BE2C (cell line): ENCODE data around the gene SLC9A3.

Source experiments
- DNase-seq: peaks from one replicate; pipeline ENCODE4 v3.0.0-alpha.2; 2020
- H3K27me3 ChIP-seq: fragments of 250-450 bp; sonication (Bioruptor Pico); 2 replicates; pipeline ENCODE4 v1.5.1; 2020; ENCODE audit warnings: mild to moderate bottlenecking
- H3K36me3 ChIP-seq: fragments of 250-450 bp; sonication (Bioruptor Pico); 2 replicates; pipeline ENCODE4 v1.5.1; 2020; ENCODE audit warnings: mild to moderate bottlenecking
- H3K4me1 ChIP-seq: fragments of 250-450 bp; sonication (Bioruptor Pico); 2 replicates; pipeline ENCODE4 v1.5.1; 2020
- H3K4me3 ChIP-seq: 2 replicates; pipeline ENCODE4 v1.5.1; 2011; ENCODE audit warnings: low read depth, low read length
- H3K9me3 ChIP-seq: fragments of 250-450 bp; sonication (Bioruptor Pico); 2 replicates; pipeline ENCODE4 v1.5.1; 2020
- CTCF ChIP-seq: IDR thresholded peaks from 2 replicates; pipeline ENCODE4 v1.5.1; 2012; ENCODE audit warnings: mild to moderate bottlenecking, low read depth, low read length

The SLC9A3 gene

DNA sequence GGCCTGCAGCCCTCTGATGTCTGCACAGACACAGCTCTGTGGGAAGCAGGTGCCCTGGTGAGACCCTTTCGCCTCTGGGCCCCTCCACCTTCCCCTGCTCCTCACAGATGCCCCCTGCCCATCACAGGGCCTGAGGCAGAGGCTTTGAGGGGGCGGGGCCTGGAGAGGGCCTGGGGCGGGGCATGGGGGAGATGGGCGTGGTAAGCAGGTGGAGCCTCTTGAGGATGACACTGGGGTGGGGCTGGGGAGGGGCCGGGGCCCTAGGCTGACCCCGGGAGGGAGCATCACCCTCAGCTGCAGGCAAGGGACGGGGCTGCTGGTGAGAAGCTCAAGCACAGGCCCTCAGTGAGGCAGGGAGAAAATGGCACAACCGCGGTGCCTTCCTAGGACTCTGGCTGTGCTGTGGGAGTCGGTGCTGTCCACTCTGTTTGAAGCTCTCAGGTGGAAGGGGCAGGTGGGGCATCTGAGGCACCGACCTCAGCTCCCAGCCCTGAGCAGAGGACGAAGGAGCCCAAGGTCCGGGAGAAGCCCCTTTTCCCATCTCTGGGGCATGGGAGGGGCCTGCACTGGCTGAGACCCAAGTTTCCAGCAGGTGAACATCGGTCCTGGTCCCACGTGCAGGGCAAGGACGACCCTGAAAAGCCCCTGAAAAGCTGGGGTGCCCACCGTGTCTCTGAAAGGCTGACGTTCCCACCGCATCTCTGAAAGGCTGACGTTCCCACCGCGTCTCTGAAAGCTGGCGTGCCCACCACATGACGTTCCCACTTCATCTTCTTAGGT is 17.5 kb upstream of the SLC9A3 start:
- peak; percentile 11 for DNase-seq
- no peak for TF ChIP-seq CTCF
- H3K4me1 ChIP-seq: no peaks in the 10 kb centered on the region
- H3K9me3 ChIP-seq: no peaks in the 10 kb centered on the region
- H3K36me3 ChIP-seq: no peaks in the 10 kb centered on the region
- H3K27me3 ChIP-seq: no peaks in the 10 kb centered on the region
- no peak overlapping the region for H3K4me3 ChIP-seq

DNA sequence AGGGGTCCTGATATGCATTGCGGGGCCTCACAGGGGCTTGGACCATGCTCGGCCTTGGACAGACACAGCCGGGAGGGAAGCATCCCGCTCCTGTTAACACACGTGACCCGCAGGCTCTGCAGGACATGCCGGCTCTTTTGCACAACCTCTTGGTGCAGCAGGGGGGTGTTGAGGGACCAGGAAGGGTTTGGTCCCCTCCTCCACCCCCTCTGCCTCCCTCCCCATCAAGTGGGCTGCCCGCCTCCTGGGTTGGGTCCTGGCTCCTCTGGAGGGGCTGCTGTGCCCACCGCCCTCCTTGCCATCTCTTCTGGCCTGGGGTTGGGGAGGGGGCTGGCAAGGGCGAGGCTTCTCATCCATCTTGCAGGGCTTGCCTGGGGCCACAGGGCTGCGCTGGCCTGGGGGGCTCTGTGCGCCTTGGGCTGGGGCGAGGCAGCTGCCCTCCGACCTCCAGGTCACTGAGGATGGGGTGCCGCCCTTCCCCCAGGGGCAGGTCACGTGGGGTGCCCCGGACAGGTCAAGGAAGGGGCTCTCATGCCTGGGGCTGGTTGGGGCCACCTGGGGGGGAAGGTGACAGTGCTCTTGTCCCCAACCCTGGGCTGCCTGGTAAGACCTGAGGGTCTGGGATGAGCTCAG is 16.8 kb upstream of the SLC9A3 start:
- no peaks in the 10 kb centered on the region for H3K4me1 ChIP-seq
- no peak overlapping the region for H3K4me3 ChIP-seq
- no peak for TF ChIP-seq CTCF
- H3K36me3 ChIP-seq: no peaks in the 10 kb centered on the region
- DNase-seq: peak; percentile 21
- no peaks in the 10 kb centered on the region for H3K9me3 ChIP-seq
- no peaks in the 10 kb centered on the region for H3K27me3 ChIP-seq

DNA sequence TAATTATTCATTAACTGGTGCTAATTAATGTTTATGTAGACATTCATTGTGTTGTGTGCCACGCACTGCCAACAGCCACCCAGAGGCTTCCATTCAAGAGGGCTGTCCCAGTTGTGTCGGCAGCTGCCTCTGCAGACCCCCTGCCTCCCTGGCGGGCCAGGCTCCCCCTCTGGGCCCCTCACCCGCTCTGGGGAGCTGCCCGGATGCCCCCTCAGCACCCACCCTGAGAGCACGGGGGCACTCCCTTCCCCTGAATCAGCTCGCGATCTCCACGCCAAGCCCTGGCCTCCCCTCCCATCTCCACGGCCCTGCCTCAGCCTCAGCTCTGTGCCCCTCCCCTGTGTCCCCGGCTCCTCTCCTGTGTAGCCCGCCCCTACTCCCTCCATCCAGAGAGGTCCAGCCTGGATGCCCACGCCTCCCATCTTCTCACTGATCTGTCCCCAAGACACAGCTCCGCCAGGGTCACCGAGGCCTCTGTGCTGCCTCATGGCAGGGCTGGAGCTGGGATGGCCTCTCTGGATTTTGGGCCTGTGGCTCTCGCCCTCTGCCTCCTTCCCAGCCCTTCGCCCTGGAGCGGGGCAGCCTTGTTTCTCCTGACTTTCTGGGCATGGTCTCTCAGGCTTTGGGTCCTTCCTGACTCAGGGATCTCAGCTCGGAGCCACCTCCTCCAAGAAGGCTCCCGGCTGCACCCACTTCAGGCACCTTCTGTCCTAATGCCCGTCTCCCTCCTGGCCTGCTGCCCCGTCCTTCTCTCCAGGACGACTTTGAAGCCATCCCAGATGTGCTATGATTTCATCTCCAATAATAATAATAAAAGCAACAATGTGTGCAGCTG is 16.0 kb upstream of the SLC9A3 start:
- Histone ChIP-seq H3K4me1 (no peaks in the 10 kb centered on the region), H3K27me3 (no peaks in the 10 kb centered on the region), H3K36me3 (no peaks in the 10 kb centered on the region), H3K9me3 (no peaks in the 10 kb centered on the region), H3K4me3 (no peak overlapping the region)
- no peak for TF ChIP-seq CTCF
- peak; percentile 4 for DNase-seq

DNA sequence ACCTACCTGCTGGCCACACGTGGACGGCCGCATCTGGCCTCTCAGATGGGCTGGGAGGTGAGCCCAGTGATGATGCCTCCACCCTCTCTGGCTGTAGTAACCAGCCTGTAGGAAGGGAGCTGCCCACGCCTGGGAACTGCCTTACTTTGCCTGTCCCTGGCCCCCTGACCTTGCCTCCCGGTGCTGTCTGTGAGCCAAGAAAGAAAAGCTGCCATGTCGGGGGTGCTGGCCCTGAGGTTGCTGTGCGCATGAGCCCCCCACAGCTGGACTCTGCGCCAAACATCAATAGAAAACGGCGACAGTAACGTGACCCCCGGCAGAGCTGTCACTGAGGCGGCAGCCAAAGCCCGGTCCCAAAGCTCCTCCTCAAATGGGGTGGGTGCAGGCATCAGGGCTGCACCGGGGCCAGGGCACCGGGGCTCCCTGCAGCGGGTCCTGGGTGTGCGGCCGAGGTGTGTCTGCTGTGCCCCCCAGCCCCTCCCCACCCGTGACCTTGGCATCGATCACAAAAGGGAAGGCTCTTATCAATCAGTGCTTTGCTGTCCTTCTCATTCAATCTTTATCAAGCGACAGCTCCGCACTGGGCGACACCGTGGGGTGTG is 15.3 kb upstream of the SLC9A3 start:
- DNase-seq: peak; percentile 5
- no peaks in the 10 kb centered on the region for H3K27me3 ChIP-seq
- no peaks in the 10 kb centered on the region for H3K4me1 ChIP-seq
- no peaks in the 10 kb centered on the region for H3K9me3 ChIP-seq
- H3K4me3 ChIP-seq: no peak overlapping the region
- TF ChIP-seq CTCF: no peak
- H3K36me3 ChIP-seq: no peaks in the 10 kb centered on the region

GRCh38 chr5:538801-539468 is 14.7 kb upstream of the SLC9A3 start:
- Histone ChIP-seq H3K4me3 (no peak overlapping the region), H3K4me1 (no peaks in the 10 kb centered on the region), H3K36me3 (no peaks in the 10 kb centered on the region), H3K9me3 (no peaks in the 10 kb centered on the region), H3K27me3 (no peaks in the 10 kb centered on the region)
- TF ChIP-seq CTCF: no peak
- DNase-seq: peak; percentile 7
